HepG2 (cell line): Measurements from ENCODE around the gene HPRT1. TPM values are rescaled to one million over a fixed set of nuclear protein-coding genes. Genes with fewer than 3 reads are reported as not detected.

ENCODE experiments used
- ATAC-seq: fragments of 200-7000 bp; cut with Tn5 transposase; 3 replicates; pipeline ENCODE4 v1.9.1; 2020; ENCODE audit warnings: mild to moderate bottlenecking, moderate library complexity
- BruUV-seq: library from RNA; stranded (reverse); fragments of 400-500 nt; replicated peaks from 2 replicates; lab custom pipeline; 2021; lab: Mats Ljungman, UMichigan
- CTCF ChIA-PET: fragments of 300-600 bp; formaldehyde crosslinking; extraction: SDS; loops from one replicate; lab custom pipeline; 2021; ENCODE audit warnings: low total read pairs, inconsistent platforms, low intra/inter-chr PET ratio; lab: Yijun Ruan, JAX
- POLR2A ChIA-PET: fragments of 350-600 bp; sonication (Branson Sonifier 250); formaldehyde crosslinking; loops from one replicate; lab custom pipeline; 2020; ENCODE audit warnings: antibody characterized with exemption, inconsistent platforms; lab: Yijun Ruan, JAX
- DNase-seq: peaks from one replicate; pipeline ENCODE4 v3.0.0-alpha.2; 2015; ENCODE audit warnings: low spot score
- FAIRE-seq: peaks from 3 replicates; lab custom pipeline; 2011; peaks lifted over from hg19 to GRCh38; lab: Jason Lieb, UNC
- H2AFZ ChIP-seq: one replicate; pipeline ENCODE4 v1.6.1; 2011; ENCODE audit warnings: low read length, inconsistent platforms
- H3K27ac ChIP-seq: fragments of 300-600 bp; 3 replicates; pipeline ENCODE4 v1.8.0; 2011; ENCODE audit warnings: mixed run types, mild to moderate bottlenecking, mixed read lengths, low read length, inconsistent platforms; ENCODE audit not compliant: insufficient read depth; ENCODE audit errors: extremely low read length
- H3K27me3 ChIP-seq, 2 experiments: fragments of 200-600 bp in 1 of 2; 2 replicates in 1 of 2; 3 replicates in 1 of 2; pipeline versions ENCODE4 v1.6.0 to v1.8.0; 2011; ENCODE audit warnings: low read length in 2 of 2, mild to moderate bottlenecking in 2 of 2, moderate library complexity in 2 of 2, inconsistent platforms in 1 of 2; ENCODE audit not compliant: insufficient read depth in 2 of 2, control insufficient read depth in 1 of 2
- H3K36me3 ChIP-seq, 2 experiments: fragments of 200-600 bp in 1 of 2; replicated peaks in 1 of 2; 2 replicates in 1 of 2; 3 replicates in 1 of 2; pipeline versions ENCODE4 v1.5.1 to v1.8.0; 2011; ENCODE audit warnings: low read length in 2 of 2, inconsistent platforms in 1 of 2; ENCODE audit not compliant: insufficient read depth in 2 of 2, control insufficient read depth in 1 of 2
- H3K4me1 ChIP-seq: 2 replicates; pipeline ENCODE4 v1.5.1; 2012; ENCODE audit warnings: low read length, inconsistent platforms; ENCODE audit not compliant: insufficient read depth
- H3K4me2 ChIP-seq: 2 replicates; pipeline ENCODE4 v1.6.0; 2011; ENCODE audit warnings: low read depth, low read length, inconsistent platforms
- H3K4me3 ChIP-seq, 3 experiments: fragments of 200-600 bp in 1 of 3; sonication (generic), shearing (Covaris generic) in 1 of 3; replicated peaks in 1 of 3; 2 replicates each; pipeline ENCODE4 v1.5.1; 2011 to 2016; ENCODE audit warnings: low read length in 3 of 3, inconsistent platforms in 2 of 3, low read depth in 2 of 3, mild to moderate bottlenecking in 2 of 3, control low read depth in 1 of 3, mixed read lengths in 1 of 3; ENCODE audit not compliant: insufficient read depth in 1 of 3
- H3K79me2 ChIP-seq: one replicate; pipeline ENCODE4 v1.6.1; 2011; ENCODE audit warnings: low read length, inconsistent platforms; ENCODE audit not compliant: insufficient read depth
- H3K9ac ChIP-seq: 2 replicates; pipeline ENCODE4 v1.6.0; 2011; ENCODE audit warnings: mild to moderate bottlenecking, low read depth, low read length, inconsistent platforms; ENCODE audit not compliant: insufficient read depth
- H3K9me3 ChIP-seq: 2 replicates; pipeline ENCODE4 v1.5.1; 2012; ENCODE audit warnings: mild to moderate bottlenecking, low read length
- H4K20me1 ChIP-seq: 2 replicates; pipeline ENCODE4 v1.6.0; 2011; ENCODE audit warnings: inconsistent platforms, mild to moderate bottlenecking, low read length, moderate library complexity; ENCODE audit not compliant: insufficient read depth
- ARHGAP35 ChIP-seq: sonication (generic); formaldehyde crosslinking; IDR thresholded peaks from 2 replicates; pipeline ENCODE4 v1.9.0; 2022; ENCODE audit warnings: mild to moderate bottlenecking, inconsistent platforms, moderate library complexity, missing genetic modification reagents, borderline replicate concordance
- FOXM1 ChIP-seq: sonication (generic); formaldehyde crosslinking; IDR thresholded peaks from 2 replicates; pipeline ENCODE4 v1.5.0; 2020; ENCODE audit warnings: missing genetic modification reagents
- HIC2 ChIP-seq: sonication (generic); formaldehyde crosslinking; IDR thresholded peaks from 2 replicates; pipeline ENCODE4 v1.9.0; 2022; ENCODE audit warnings: low read depth, missing genetic modification reagents
- HNRNPUL1 ChIP-seq: fragments of 200-400 bp; formaldehyde crosslinking; IDR thresholded peaks from 2 replicates; pipeline ENCODE4 v1.6.1; 2017; ENCODE audit warnings: low read depth, mild to moderate bottlenecking, low read length, moderate library complexity
- MZF1 ChIP-seq: sonication (generic); formaldehyde crosslinking; IDR thresholded peaks from 2 replicates; pipeline ENCODE4 v1.8.1; 2023; ENCODE audit warnings: mild to moderate bottlenecking, missing genetic modification reagents, borderline replicate concordance
- ZBTB7A ChIP-seq: sonication (generic); formaldehyde crosslinking; IDR thresholded peaks from 2 replicates; pipeline ENCODE4 v1.8.0; 2022; ENCODE audit warnings: mild to moderate bottlenecking, missing genetic modification reagents
- ZFP62 ChIP-seq: sonication (generic); formaldehyde crosslinking; IDR thresholded peaks from 2 replicates; pipeline ENCODE4 v1.4.0; 2020; ENCODE audit warnings: missing genetic modification reagents
- ZFY ChIP-seq: sonication (generic); formaldehyde crosslinking; IDR thresholded peaks from 2 replicates; pipeline ENCODE4 v1.4.0; 2020; ENCODE audit warnings: missing genetic modification reagents
- ZNF124 ChIP-seq: sonication (generic); formaldehyde crosslinking; IDR thresholded peaks from 2 replicates; pipeline ENCODE4 v1.4.0; 2020; ENCODE audit warnings: missing genetic modification reagents
- ZNF275 ChIP-seq: sonication (generic); formaldehyde crosslinking; IDR thresholded peaks from 2 replicates; pipeline ENCODE4 v1.8.0; 2022; ENCODE audit warnings: missing genetic modification reagents, mild to moderate bottlenecking, inconsistent platforms, borderline replicate concordance
- ZNF276 ChIP-seq: sonication (generic); formaldehyde crosslinking; IDR thresholded peaks from 2 replicates; pipeline ENCODE4 v1.4.0; 2020; ENCODE audit warnings: mild to moderate bottlenecking, low read depth, missing genetic modification reagents
- WGBS: methylation state at CpG from one replicate; pipeline ENCODE4 v1.1.6; 2017; ENCODE audit warnings: low lambda C conversion rate; 5-methylcytosine and 5-hydroxymethylcytosine counted together
- in situ Hi-C: cut with HindIII; loops from 2 replicates; pipeline ENCODE4 v1.10.0; 2017; ENCODE audit warnings: low pct_unique_long_range_greater_than_20kb; ENCODE audit not compliant: extremely low pct_ligation_motif_present
- intact Hi-C: fragments of 100-400 bp; cut with micrococcal nuclease; formaldehyde crosslinking; loops from one replicate; pipeline ENCODE4 v1.10.0; 2022; ENCODE audit not compliant: unreplicated experiment
- polyA plus RNA-seq, 8 experiments: library from polyadenylated mRNA; depleted of rRNA in 3 of 8; stranded (reverse) in 7 of 8; unstranded in 1 of 8; fragments of >200 nt; fragmentation: Illumina TruSeq in 4 of 8; extraction: Trizol in 4 of 8; gene quantifications; 2 replicates each; pipeline versions ENCODE4 v1.2.1 to v1.2.3, GENCODE V29; 2011 to 2016; ENCODE audit warnings: low read depth in 4 of 8, missing spikeins in 1 of 8, mixed read lengths in 1 of 8; ENCODE audit not compliant: insufficient read depth in 1 of 8
- total RNA-seq, 5 experiments: library from RNA; depleted of rRNA; stranded (reverse); fragments of >200 nt; fragmentation: Illumina TruSeq; extraction: Trizol; gene quantifications; 2 replicates each; pipeline ENCODE4 v1.2.3, GENCODE V29; 2016; ENCODE audit warnings: low read depth in 1 of 5

HPRT1 gene
- total and polyA plus RNA-seq, 2 of the 13 experiments (the other 11 are each of a cell fraction or from before 2014, with no cell fraction given): 4.6 to 25.2 TPM

GRCh38 chrX:134444681-134445080 is 15.3 kb upstream of the HPRT1 start:
- no peak for ATAC-seq
- Histone ChIP-seq H3K36me3 (no peaks in the 10 kb centered on the region), H4K20me1 (no peaks in the 10 kb centered on the region), H3K27ac (no peak overlapping the region), H3K9me3 (no peaks in the 10 kb centered on the region), H3K4me2 (no peak overlapping the region), H3K4me1 (no peaks in the 10 kb centered on the region), H3K79me2 (no peaks in the 10 kb centered on the region), H3K9ac (no peak overlapping the region), H2AFZ (no peak overlapping the region), H3K4me3 (no peak overlapping the region), H3K27me3 (no peaks in the 10 kb centered on the region)
- WGBS: 74% methylated on average over 3 of the region's 3 CpGs
- no peak for DNase-seq
- POLR2A ChIA-PET: no interaction called here
- no TSS peak for BruUV-seq
- intact Hi-C loops: no loop called here
- CTCF ChIA-PET: no interaction called here
- FAIRE-seq: no peak
- in situ Hi-C loops: no loop called here
- TF ChIP-seq HNRNPUL1 (no peak), FOXM1 (CRISPR knock-in tag) (no peak), ZNF124 (no peak), ZFY (CRISPR knock-in tag) (no peak), ZBTB7A (CRISPR knock-in tag) (no peak), HIC2 (no peak), MZF1 (CRISPR knock-in tag) (no peak), ZFP62 (CRISPR knock-in tag) (no peak), ZNF275 (CRISPR knock-in tag) (no peak), ZNF276 (CRISPR knock-in tag) (no peak), ARHGAP35 (CRISPR knock-in tag) (no peak)
